HG02798 (cell line): ENCODE results near the gene TRIM3.

ENCODE experiments used
- ATAC-seq: cut with Tn5 transposase; IDR thresholded peaks from one replicate; pipeline ENCODE4 v1.9.1; 2021; ENCODE audit warnings: mild to moderate bottlenecking; ENCODE audit not compliant: unreplicated experiment, poor library complexity

The TRIM3 gene

DNA sequence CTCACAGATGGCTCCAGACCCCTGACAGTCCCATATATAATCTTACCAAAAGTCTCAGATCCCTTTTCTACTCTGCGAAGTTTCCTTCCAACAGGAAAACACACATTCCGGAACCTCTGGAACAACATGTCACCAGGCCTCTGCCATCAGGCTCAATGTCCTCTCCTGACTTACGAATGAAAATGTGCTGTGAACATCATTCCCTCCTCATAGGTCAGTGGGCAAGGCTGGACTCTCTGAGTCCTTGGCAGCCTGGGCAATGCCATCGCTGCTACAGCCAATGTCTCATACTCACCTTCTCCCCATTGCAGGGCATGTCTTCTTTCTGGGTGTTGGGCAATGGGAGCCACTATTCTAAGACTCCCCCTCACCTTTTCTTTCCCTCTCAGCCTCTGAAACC lies 31.3 kb downstream of the TRIM3 start:
- no peak for ATAC-seq

GRCh38 chr11:6440906-6441358 lies 32.8 kb downstream of the TRIM3 start, which contains the start of gene HPX:
HPX (minus strand) TSS chr11:6440987; CDS start chr11:6440963, 24 bp downstream.
- ATAC-seq = no peak

- no peak for ATAC-seq
Observed at GRCh38 chr11:6438979-6439571, 34.7 kb downstream of the TRIM3 start.

GRCh38 chr11:6437993-6438392 lies 35.7 kb downstream of the TRIM3 start:
- ATAC-seq = no peak

DNA sequence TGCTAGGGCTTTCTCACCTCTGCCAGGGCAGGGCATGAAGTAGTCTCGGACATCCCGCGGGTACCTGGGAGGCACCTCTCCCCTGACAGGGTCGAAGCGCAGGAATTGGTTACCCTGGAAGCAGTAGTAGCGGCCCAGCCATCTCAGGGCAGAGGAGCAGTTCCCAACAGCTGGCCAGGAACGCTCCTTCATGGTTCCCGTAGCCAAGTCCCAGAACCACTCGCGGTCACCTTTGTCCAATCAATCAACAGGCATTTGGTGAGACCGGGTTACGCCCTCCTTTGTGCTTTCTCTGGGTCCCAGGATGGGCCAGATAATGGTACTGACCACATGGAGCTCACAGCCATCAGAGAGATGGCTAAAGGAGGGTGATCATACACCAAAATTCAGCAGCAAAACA lies 36.3 kb downstream of the TRIM3 start:
- no peak for ATAC-seq

GRCh38 chr11:6433998-6434660 lies 39.6 kb downstream of the TRIM3 start:
- peak; percentile 39 for ATAC-seq

DNA sequence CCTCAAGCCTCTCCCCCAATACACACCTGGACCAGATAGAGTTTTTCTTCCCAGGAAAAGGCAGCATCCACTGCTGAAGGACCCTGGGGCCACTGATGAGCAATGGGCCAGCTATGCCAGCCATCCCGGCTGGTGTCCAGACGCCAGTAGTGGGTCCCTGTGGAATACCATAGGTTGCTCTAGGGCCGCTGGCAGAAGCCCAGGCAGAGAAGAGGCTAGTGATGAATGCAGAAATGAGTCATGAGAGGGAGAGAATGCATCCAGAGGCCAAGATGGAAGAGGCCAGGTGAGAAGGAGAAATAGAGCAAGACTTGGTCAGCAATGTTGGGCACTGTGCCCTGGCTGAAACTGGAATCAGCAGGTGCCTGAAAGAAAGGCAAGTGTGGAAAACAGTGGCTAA lies 41.9 kb downstream of the TRIM3 start:
- ATAC-seq = no peak

- no peak for ATAC-seq
Observed at GRCh38 chr11:6427516-6427915, 46.2 kb downstream of the TRIM3 start.

GRCh38 chr11:6420677-6421076 lies 53.1 kb downstream of the TRIM3 start:
- ATAC-seq = no peak

GRCh38 chr11:6419009-6419631 lies 54.6 kb downstream of the TRIM3 start, which contains the start of gene APBB1:
APBB1 (minus strand) TSS chr11:6419094; CDS start chr11:6411347, 7,747 bp downstream.
- ATAC-seq = peak; percentile 78

GRCh38 chr11:6418557-6419008 lies 55.2 kb downstream of the TRIM3 start:
- no peak for ATAC-seq

- ATAC-seq = no peak
Observed at GRCh38 chr11:6417907-6418556, 55.7 kb downstream of the TRIM3 start.

DNA sequence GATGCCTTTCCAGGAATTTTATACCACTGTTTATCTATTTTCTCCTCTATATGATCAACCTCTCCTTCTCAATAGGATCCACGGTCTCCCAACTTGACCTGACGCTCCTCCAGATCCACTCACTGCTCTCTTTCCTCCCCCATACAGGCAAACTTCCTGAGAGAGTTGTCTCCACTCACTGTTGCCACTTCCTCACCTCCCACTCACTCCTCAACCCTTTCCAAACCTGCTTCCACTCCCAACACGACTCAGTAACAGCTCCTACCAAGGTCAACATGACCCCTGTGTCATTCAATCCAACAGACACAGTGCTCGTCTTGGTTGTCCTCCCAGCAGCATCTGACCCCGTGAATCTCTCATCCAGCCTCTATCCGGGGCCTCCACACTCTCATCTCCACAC lies 57.9 kb downstream of the TRIM3 start:
- no peak for ATAC-seq

DNA sequence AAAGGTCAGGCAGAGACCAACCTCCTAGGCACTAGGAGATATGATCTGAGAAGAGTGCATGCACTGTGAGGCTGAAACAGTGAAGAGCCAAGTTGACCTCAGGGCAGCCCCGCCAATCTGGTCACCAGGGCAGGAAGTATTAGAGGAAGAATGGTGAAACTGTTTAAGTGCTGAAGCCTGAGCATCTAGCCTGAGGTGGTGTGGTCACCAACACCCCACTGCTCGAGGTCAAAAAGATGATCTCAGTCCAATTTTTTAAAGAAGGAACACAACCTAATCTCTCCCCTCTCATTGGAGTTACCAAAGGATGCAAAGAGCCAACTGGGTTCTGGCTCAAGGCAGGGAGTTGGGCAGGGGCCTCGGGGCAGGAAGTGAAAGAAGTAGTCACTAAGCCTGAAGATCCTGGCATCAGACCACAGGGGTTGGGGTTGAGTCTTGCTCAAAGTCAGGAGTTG lies 58.8 kb downstream of the TRIM3 start:
- ATAC-seq = no peak

GRCh38 chr11:6413791-6414201 lies 59.9 kb downstream of the TRIM3 start:
- ATAC-seq = no peak

GRCh38 chr11:6411594-6412031 lies 62.1 kb downstream of the TRIM3 start:
- no peak for ATAC-seq

GRCh38 chr11:6410695-6411430 lies 62.9 kb downstream of the TRIM3 start:
- ATAC-seq = no peak

GRCh38 chr11:6406370-6406769 lies 67.4 kb downstream of the TRIM3 start:
- no peak for ATAC-seq

GRCh38 chr11:6405846-6406245 lies 67.9 kb downstream of the TRIM3 start:
- ATAC-seq = no peak

DNA sequence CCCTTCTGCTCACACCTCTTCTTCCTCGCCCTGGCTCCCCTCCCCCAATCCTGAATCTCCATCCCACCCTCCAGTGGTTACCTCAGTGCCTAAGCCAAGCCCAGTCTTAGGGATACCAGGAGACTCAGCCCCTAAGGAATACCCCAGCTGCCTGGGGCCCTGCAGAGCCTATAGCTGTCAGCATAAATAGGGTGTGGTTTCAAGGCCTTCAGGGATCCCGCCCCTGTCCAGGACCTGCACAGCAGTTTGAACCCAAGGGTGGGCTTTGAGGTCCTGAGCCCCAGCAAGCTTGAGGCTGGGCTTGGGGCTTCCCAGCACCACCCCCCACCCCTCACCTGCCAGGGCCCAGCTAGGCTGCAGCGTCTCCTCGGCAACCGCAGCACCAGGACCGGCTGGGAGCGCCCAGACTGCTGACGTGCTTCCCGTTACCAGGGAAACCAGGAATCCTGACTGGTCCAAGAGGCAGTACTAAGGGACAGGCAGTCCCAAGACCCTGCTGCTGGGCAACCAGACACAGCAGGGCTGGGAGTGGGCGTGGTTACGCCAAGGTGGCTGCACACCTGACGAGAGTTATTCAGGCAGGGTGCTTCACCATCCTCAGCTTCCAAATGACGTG lies 68.6 kb downstream of the TRIM3 start:
- ATAC-seq = no peak
